ENCODE measurements around the gene SLC10A6. TPM values are rescaled to one million over a fixed set of nuclear protein-coding genes. Genes with fewer than 3 reads are reported as not detected.

The SLC10A6 gene
- total RNA-seq, 2 experiments from 2014 or later, result not detected

GRCh38 chr4:86835677-86836076 is 13.5 kb downstream of the SLC10A6 start:
- Histone ChIP-seq H3K27ac (ENCODE audit: low read depth, low read length, poor library complexity, severe bottlenecking) (no peak overlapping the region), H3K9me3 (ENCODE audit: low read length) (no peaks in the 10 kb centered on the region), H3K4me1 (ENCODE audit: insufficient read depth, low read length, poor library complexity, severe bottlenecking) (no peaks in the 10 kb centered on the region), H3K9me2 (ENCODE audit: insufficient read depth, low read length) (no peaks in the 10 kb centered on the region), H3K4me2 (ENCODE audit: low read length) (no peak overlapping the region), H3K36me3 (ENCODE audit: insufficient read depth, low read length) (no peaks in the 10 kb centered on the region), H2AFZ (ENCODE audit: low read length) (no peak overlapping the region), H3K4me3 (ENCODE audit: low read depth, low read length, poor library complexity, severe bottlenecking) (no peak overlapping the region), H3K79me2 (ENCODE audit: insufficient read depth, low read depth, low read length) (no peaks in the 10 kb centered on the region), H4K20me1 (ENCODE audit: insufficient read depth, low read length) (no peaks in the 10 kb centered on the region)
- ChIA-PET CTCF (ENCODE audit: unreplicated experiment) (no interaction called here), POLR2A (interaction anchor here (0.7 kb wide), 1 partner anchor 11 kb away, joined by 3 read pairs; no protein-coding TSS in a partner anchor)
- intact Hi-C loops (cut with micrococcal nuclease; ENCODE audit: unreplicated experiment), result no loop called here
- DNase-seq (ENCODE audit: low spot score), result no peak
- TF ChIP-seq EZH2phosphoT487 (IDR thresholded peaks at IDR 0.05; ENCODE audit: borderline replicate concordance, low read depth, low read length), result no peak
- TF ChIP-seq, protein P1, sequence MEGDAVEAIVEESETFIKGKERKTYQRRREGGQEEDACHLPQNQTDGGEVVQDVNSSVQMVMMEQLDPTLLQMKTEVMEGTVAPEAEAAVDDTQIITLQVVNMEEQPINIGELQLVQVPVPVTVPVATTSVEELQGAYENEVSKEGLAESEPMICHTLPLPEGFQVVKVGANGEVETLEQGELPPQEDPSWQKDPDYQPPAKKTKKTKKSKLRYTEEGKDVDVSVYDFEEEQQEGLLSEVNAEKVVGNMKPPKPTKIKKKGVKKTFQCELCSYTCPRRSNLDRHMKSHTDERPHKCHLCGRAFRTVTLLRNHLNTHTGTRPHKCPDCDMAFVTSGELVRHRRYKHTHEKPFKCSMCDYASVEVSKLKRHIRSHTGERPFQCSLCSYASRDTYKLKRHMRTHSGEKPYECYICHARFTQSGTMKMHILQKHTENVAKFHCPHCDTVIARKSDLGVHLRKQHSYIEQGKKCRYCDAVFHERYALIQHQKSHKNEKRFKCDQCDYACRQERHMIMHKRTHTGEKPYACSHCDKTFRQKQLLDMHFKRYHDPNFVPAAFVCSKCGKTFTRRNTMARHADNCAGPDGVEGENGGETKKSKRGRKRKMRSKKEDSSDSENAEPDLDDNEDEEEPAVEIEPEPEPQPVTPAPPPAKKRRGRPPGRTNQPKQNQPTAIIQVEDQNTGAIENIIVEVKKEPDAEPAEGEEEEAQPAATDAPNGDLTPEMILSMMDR (conservative IDR thresholded peaks at IDR 0.05; ENCODE audit: low read length), result no peak
- no TSS peak for BruUV-seq (replicated peaks)

GRCh38 chr4:86834901-86835300 is 14.3 kb downstream of the SLC10A6 start:
- intact Hi-C loops (cut with micrococcal nuclease; ENCODE audit: unreplicated experiment), result no loop called here
- no TSS peak for BruUV-seq (replicated peaks)
- POLR2A ChIA-PET, result interaction anchor here (0.7 kb wide), 1 partner anchor 12 kb away, joined by 3 read pairs; no protein-coding TSS in a partner anchor
- H3K9me2 ChIP-seq (ENCODE audit: insufficient read depth, low read length), result no peaks in the 10 kb centered on the region
- H3K9me3 ChIP-seq (ENCODE audit: low read length), result no peaks in the 10 kb centered on the region
- CTCF ChIA-PET (ENCODE audit: unreplicated experiment), result no interaction called here
- DNase-seq (ENCODE audit: low spot score), result no peak
- TF ChIP-seq, protein P1 (conservative IDR thresholded peaks at IDR 0.05; ENCODE audit: low read length), result no peak
- no peak for TF ChIP-seq EZH2phosphoT487 (IDR thresholded peaks at IDR 0.05; ENCODE audit: borderline replicate concordance, low read depth, low read length)
- no peak overlapping the region for H2AFZ ChIP-seq (ENCODE audit: low read length)
- no peaks in the 10 kb centered on the region for H3K79me2 ChIP-seq (ENCODE audit: insufficient read depth, low read depth, low read length)
- no peaks in the 10 kb centered on the region for H3K36me3 ChIP-seq (ENCODE audit: insufficient read depth, low read length)
- no peak overlapping the region for H3K4me3 ChIP-seq (ENCODE audit: low read depth, low read length, poor library complexity, severe bottlenecking)
- H3K4me1 ChIP-seq (ENCODE audit: insufficient read depth, low read length, poor library complexity, severe bottlenecking), result no peaks in the 10 kb centered on the region
- H3K4me2 ChIP-seq (ENCODE audit: low read length), result no peak overlapping the region
- no peak overlapping the region for H3K27ac ChIP-seq (ENCODE audit: low read depth, low read length, poor library complexity, severe bottlenecking)
- no peaks in the 10 kb centered on the region for H4K20me1 ChIP-seq (ENCODE audit: insufficient read depth, low read length)

DNA sequence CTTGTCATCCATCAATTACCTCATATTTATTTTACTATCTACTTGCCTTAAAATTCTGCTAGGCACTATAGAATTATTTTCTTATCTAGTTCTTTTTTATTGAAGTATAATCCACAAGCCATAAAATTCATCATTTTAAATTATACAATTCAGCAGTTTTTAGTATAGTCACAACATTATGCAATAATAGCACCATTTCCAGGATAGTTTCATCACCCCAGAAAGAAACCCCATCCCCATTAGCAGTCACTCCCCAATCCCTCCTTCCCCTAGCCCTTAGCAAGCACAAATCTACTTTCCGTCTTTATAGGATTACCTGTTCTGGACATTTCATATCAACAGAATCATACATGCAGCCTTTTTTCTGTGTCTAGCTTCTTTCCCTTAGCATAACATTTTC is 15.6 kb downstream of the SLC10A6 start:
- Histone ChIP-seq H3K27ac (ENCODE audit: low read depth, low read length, poor library complexity, severe bottlenecking) (no peak overlapping the region), H3K36me3 (ENCODE audit: insufficient read depth, low read length) (no peaks in the 10 kb centered on the region), H3K9me3 (ENCODE audit: low read length) (no peaks in the 10 kb centered on the region), H3K4me3 (ENCODE audit: low read depth, low read length, poor library complexity, severe bottlenecking) (no peak overlapping the region), H3K79me2 (ENCODE audit: insufficient read depth, low read depth, low read length) (no peaks in the 10 kb centered on the region), H3K4me2 (ENCODE audit: low read length) (no peak overlapping the region), H2AFZ (ENCODE audit: low read length) (no peak overlapping the region), H3K4me1 (ENCODE audit: insufficient read depth, low read length, poor library complexity, severe bottlenecking) (no peaks in the 10 kb centered on the region), H4K20me1 (ENCODE audit: insufficient read depth, low read length) (no peaks in the 10 kb centered on the region), H3K9me2 (ENCODE audit: insufficient read depth, low read length) (no peaks in the 10 kb centered on the region)
- intact Hi-C loops (cut with micrococcal nuclease; ENCODE audit: unreplicated experiment), result no loop called here
- ChIA-PET POLR2A (interaction anchor here (0.6 kb wide), 1 partner anchor 1748 kb away, joined by 3 read pairs; no protein-coding TSS in a partner anchor), CTCF (ENCODE audit: unreplicated experiment) (no interaction called here)
- no peak for TF ChIP-seq EZH2phosphoT487 (IDR thresholded peaks at IDR 0.05; ENCODE audit: borderline replicate concordance, low read depth, low read length)
- TF ChIP-seq, protein P1 (conservative IDR thresholded peaks at IDR 0.05; ENCODE audit: low read length), result no peak
- DNase-seq (ENCODE audit: low spot score), result no peak
- no TSS peak for BruUV-seq (replicated peaks)

All from OCI-LY7 (cell line).